ENCODE measurements around the gene SEC24D.

GRCh38 chr4:118732591-118733330, 103.2 kb downstream of the SEC24D start:
- TF ChIP-seq NR3C1 (CRISPR knock-in tag; IDR thresholded peaks at IDR 0.05) (no peak), MTA3 (IDR thresholded peaks at IDR 0.05; ENCODE audit: borderline replicate concordance) (no peak)
